ENCODE results near the gene GCNT2.

GRCh38 chr6:10676403-10676802 lies 155.3 kb downstream of the GCNT2 start:
- no peak for TF ChIP-seq CTCF (conservative IDR thresholded peaks at IDR 0.05; ENCODE audit: low read depth, low read length)
- no peak for TF ChIP-seq EZH2 (IDR thresholded peaks at IDR 0.05; ENCODE audit: low read length, unreplicated experiment)
